PC-3 (cell line): ENCODE results near the gene MTMR4.

Source experiments
- CTCF ChIP-seq: fragments of 300-600 bp; sonication (generic); conservative IDR thresholded peaks from 2 replicates; pipeline ENCODE4 v1.5.1; 2017; ENCODE audit warnings: antibody characterized with exemption, low read depth, mild to moderate bottlenecking, low read length
- EZH2phosphoT487 ChIP-seq: fragments of 300-600 bp; sonication (generic); IDR thresholded peaks from 2 replicates; pipeline ENCODE4 v1.6.1; 2018; ENCODE audit warnings: mild to moderate bottlenecking, antibody characterized with exemption, low read length, borderline replicate concordance

GRCh38 chr17:58452738-58453137 lies 61.7 kb downstream of the MTMR4 start:
- TF ChIP-seq EZH2phosphoT487 (no peak), CTCF (no peak)
